ENCODE results near the gene CMTM4.

GRCh38 chr16:66598111-66598510 lies 98.4 kb downstream of the CMTM4 start:
- TF ChIP-seq POLR2A (IDR thresholded peaks at IDR 0.05; ENCODE audit: low read depth, low read length): no peak
- no peak for TF ChIP-seq POLR2AphosphoS5 (IDR thresholded peaks at IDR 0.05; ENCODE audit: low read depth, low read length)
